Thoracic aorta (tissue), 2 donors: ENCODE measurements around the gene ICE1. TPM values are rescaled to one million over a fixed set of nuclear protein-coding genes. Genes with fewer than 3 reads are reported as not detected.
"Not testable (repeated sequence)": the region's sequence is repeated elsewhere in the genome, so short reads cannot be mapped to it uniquely, and the experiment has no call there.

ENCODE experiments used
- ATAC-seq: fragments of 150-250 bp; one replicate; pipeline ENCODE4 v1.8.0; 2017; ENCODE audit warnings: low read depth; ENCODE audit not compliant: insufficient number of reproducible peaks, low FRiP score
- DNase-seq: peaks from one replicate; pipeline ENCODE4 v3.0.0-alpha.2; 2020; ENCODE audit warnings: low spot score
- H3K27ac ChIP-seq, 2 donors: fragments of 200-600 bp; sonication (generic); 1 replicate in 1 of 2; 2 replicates in 1 of 2; pipeline ENCODE4 v1.5.1; 2016; ENCODE audit warnings: mild to moderate bottlenecking in 2 of 2, moderate library complexity in 2 of 2
- H3K27me3 ChIP-seq: fragments of 200-600 bp; sonication (generic); replicated peaks from 2 replicates; pipeline ENCODE4 v1.6.0; 2016; ENCODE audit warnings: mild to moderate bottlenecking; ENCODE audit not compliant: insufficient read depth
- H3K36me3 ChIP-seq: fragments of 200-600 bp; sonication (generic); one replicate; pipeline ENCODE4 v1.5.1; 2016
- H3K4me1 ChIP-seq, 2 donors: fragments of 200-600 bp; sonication (generic); 1 replicate in 1 of 2; 2 replicates in 1 of 2; pipeline versions ENCODE4 v1.5.1 to v1.6.0; 2016; ENCODE audit warnings: low read depth in 2 of 2, mild to moderate bottlenecking in 1 of 2; ENCODE audit not compliant: control insufficient read depth in 1 of 2
- H3K4me3 ChIP-seq: fragments of 200-600 bp; sonication (generic); 2 replicates; pipeline ENCODE4 v1.5.1; 2016; ENCODE audit warnings: mild to moderate bottlenecking
- H3K9me3 ChIP-seq: fragments of 200-600 bp; sonication (generic); 2 replicates; pipeline ENCODE4 v1.5.1; 2016
- total RNA-seq, 2 donors: library from RNA; depleted of rRNA; stranded (reverse); fragments of >200 nt; gene quantifications; one replicate each; pipeline versions ENCODE4 v1.1.0 to v1.2.3, GENCODE V29; 2016
- TF ChIP-seq, protein P1 (sequence below): fragments of 200-600 bp; sonication (generic); IDR thresholded peaks from one replicate; pipeline ENCODE4 v1.5.1; 2019; ENCODE audit warnings: antibody characterized with exemption

ICE1 gene
- total RNA-seq, 2 donors from 2014 or later = 25.5 to 48.1 TPM

DNA sequence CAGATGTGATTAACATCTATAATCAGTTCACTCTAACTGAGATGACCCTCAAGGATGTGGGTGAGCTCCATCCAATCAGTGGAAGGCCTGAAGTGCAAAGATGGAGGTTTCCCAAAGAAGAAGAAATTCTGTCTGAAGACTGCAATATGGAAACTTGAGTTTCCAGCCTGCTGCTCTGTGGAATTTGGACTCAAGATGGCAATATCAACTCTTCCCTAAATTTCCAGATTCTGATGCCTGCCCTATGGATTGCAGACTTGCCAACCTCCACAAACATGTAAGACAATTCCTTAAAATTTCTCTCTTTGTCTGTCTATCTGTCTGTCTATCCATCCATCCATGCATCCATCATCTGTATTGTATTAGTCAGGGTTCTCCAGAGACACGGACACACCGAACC lies 85.9 kb downstream of the ICE1 start:
- H3K27me3 ChIP-seq = no peaks in the 10 kb centered on the region
- TF ChIP-seq, protein P1, sequence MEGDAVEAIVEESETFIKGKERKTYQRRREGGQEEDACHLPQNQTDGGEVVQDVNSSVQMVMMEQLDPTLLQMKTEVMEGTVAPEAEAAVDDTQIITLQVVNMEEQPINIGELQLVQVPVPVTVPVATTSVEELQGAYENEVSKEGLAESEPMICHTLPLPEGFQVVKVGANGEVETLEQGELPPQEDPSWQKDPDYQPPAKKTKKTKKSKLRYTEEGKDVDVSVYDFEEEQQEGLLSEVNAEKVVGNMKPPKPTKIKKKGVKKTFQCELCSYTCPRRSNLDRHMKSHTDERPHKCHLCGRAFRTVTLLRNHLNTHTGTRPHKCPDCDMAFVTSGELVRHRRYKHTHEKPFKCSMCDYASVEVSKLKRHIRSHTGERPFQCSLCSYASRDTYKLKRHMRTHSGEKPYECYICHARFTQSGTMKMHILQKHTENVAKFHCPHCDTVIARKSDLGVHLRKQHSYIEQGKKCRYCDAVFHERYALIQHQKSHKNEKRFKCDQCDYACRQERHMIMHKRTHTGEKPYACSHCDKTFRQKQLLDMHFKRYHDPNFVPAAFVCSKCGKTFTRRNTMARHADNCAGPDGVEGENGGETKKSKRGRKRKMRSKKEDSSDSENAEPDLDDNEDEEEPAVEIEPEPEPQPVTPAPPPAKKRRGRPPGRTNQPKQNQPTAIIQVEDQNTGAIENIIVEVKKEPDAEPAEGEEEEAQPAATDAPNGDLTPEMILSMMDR = no peak
- H3K4me1 ChIP-seq = no peaks in the 10 kb centered on the region
- ATAC-seq = no peak
- H3K4me3 ChIP-seq = no peak overlapping the region
- H3K36me3 ChIP-seq = no peaks in the 10 kb centered on the region
- no peak overlapping the region for H3K27ac ChIP-seq
- H3K9me3 ChIP-seq = peaks cover 6% of the 10 kb centered on the region
- DNase-seq = no peak

DNA sequence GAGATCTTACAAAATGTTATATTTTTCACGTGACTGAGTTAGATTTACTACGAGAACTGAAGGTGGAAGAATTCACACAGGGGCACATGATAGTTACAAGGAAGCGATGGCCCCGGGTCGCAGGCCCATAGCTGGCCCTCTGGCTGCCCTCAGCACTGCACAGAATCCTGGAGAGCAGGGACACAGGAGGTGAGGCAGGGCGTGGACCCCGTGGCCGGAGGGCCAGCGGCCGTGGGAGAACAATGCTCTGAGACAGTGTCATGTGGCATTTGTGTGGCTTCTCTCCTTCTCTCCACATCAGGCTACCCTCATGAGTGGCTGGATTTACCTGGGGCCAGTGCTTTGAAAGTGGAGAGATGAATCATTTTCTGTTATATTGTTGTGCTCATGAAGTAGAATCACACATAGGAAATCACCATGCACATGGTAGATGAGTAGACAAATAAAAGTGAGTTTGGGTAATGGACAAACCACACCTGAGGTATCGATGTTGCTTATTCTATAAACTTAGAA lies 89.5 kb downstream of the ICE1 start:
- Histone ChIP-seq H3K36me3 (no peaks in the 10 kb centered on the region), H3K4me3 (no peak overlapping the region), H3K4me1 (no peaks in the 10 kb centered on the region), H3K27ac (no peak overlapping the region), H3K9me3 (no peaks in the 10 kb centered on the region), H3K27me3 (no peaks in the 10 kb centered on the region)
- TF ChIP-seq, protein P1 = no peak
- DNase-seq (no peak), ATAC-seq (no peak)

DNA sequence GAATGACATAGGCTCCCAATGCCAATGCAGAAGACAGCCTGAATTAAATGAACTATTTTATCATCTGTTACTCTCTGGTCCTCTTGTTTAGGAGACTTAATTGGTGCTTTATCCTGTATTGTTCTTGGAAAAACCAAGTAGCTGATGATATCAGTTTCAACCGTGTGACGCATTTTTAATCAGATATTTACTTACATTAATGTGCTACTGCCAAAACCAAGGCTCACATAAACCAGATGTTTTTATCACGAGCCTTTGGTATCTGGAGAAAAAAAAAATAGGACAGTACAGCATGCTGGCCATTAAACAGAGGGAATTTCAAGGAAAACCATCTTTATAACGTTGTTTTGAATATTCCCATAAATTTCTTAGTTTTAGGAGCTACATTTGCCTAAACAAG lies 90.1 kb downstream of the ICE1 start:
- no peaks in the 10 kb centered on the region for H3K36me3 ChIP-seq
- DNase-seq (no peak), ATAC-seq (no peak)
- no peaks in the 10 kb centered on the region for H3K9me3 ChIP-seq
- H3K27me3 ChIP-seq = no peaks in the 10 kb centered on the region
- TF ChIP-seq, protein P1 = no peak
- H3K4me3 ChIP-seq = no peak overlapping the region
- H3K4me1 ChIP-seq = no peaks in the 10 kb centered on the region
- no peak overlapping the region for H3K27ac ChIP-seq

DNA sequence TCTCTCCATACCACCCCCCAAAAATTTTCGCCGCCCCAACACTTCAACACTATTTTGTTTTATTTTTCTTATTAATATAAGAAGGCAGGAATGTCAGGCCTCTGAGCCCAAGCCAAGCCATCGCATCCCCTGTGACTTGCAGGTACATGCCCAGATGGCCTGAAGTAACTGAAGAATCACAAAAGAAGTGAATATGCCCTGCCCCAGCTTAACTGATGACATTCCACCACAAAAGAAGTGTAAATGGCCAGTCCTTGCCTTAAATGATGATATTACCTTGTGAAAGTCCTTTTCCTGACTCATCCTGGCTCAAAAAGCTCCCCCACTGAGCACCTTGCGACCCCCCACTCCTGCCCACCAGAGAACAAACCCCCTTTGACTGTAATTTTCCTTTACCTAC lies 98.1 kb downstream of the ICE1 start:
- H3K9me3 ChIP-seq, DNase-seq, H3K27me3 ChIP-seq, H3K4me3 ChIP-seq, H3K27ac ChIP-seq, H3K36me3 ChIP-seq, H3K4me1 ChIP-seq, ATAC-seq: not testable (repeated sequence)

DNA sequence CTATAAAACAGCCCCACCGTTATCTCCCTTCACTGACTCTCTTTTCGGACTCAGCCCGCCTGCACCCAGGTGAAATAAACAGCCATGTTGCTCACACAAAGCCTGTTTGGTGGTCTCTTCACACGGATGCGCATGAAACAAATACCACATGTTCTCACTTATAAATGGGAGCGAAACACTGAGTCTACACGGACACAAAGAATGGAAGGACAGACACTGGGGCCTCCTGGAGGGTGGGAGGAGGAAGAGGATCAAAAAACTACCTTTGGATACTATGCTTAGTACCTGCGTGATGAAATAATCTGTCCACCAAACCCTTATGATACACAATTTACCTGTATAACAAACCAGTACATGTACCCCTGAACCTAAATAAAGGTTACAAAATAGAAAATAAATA lies 98.6 kb downstream of the ICE1 start:
- Histone ChIP-seq H3K36me3 (no peaks in the 10 kb centered on the region), H3K9me3 (no peaks in the 10 kb centered on the region), H3K27ac (no peak overlapping the region), H3K4me1 (no peaks in the 10 kb centered on the region), H3K27me3 (no peaks in the 10 kb centered on the region), H3K4me3 (no peak overlapping the region)
- DNase-seq = no peak
- TF ChIP-seq, protein P1 = no peak
- no peak for ATAC-seq

DNA sequence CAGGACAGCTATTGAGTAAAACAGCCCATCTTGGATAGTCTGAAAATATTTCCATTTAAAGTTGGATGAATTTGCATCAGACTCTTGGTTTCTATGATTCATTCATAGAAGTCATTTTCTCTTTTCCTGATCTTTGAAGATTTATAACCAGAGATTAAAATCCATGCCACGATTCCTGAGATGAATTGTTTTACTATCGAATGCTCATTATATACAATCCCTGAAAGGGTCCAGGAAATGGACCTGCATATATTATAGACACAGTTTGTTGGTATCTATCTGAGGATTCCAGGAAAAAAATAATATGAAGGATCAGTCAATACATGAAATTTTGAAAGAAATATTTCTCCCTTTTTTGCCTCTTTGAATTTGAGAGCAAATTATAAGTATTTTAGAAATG lies 99.0 kb downstream of the ICE1 start:
- Histone ChIP-seq H3K4me3 (no peak overlapping the region), H3K27ac (no peak overlapping the region), H3K9me3 (no peaks in the 10 kb centered on the region), H3K27me3 (no peaks in the 10 kb centered on the region), H3K4me1 (no peaks in the 10 kb centered on the region), H3K36me3 (no peaks in the 10 kb centered on the region)
- TF ChIP-seq, protein P1 = no peak
- no peak for ATAC-seq
- DNase-seq = no peak
